ENCODE measurements around the gene HYAL3. TPM values are rescaled to one million over a fixed set of nuclear protein-coding genes. Genes with fewer than 3 reads are reported as not detected.

The HYAL3 gene
- total and polyA plus RNA-seq, 2 of the 8 experiments (the other 6 are each of a cell fraction or from before 2014, with no cell fraction given), result 3.2 to 12.2 TPM

- TF ChIP-seq SRF (IDR thresholded peaks at IDR 0.05; ENCODE audit: low read depth, low read length) (no peak), POLR2A (IDR thresholded peaks at IDR 0.05; ENCODE audit: control extremely low read depth in 1 of 2, low read depth in 2 of 2, low read length in 2 of 2) (no peak), POU5F1 (IDR thresholded peaks at IDR 0.05; ENCODE audit: low read depth, low read length) (no peak), SP4 (IDR thresholded peaks at IDR 0.05; ENCODE audit: low read length) (no peak)
Measured at GRCh38 chr3:50319894-50320625, 20.9 kb upstream of the HYAL3 start (continued).

Measured in H1 (cell line).